GM19455 (cell line): ENCODE data around the gene MRTFA.
"Not testable (repeated sequence)": the region's sequence is repeated elsewhere in the genome, so short reads cannot be mapped to it uniquely, and the experiment has no call there.

Source experiments
- ATAC-seq: cut with Tn5 transposase; IDR thresholded peaks from one replicate; pipeline ENCODE4 v1.9.1; 2021; ENCODE audit not compliant: unreplicated experiment

MRTFA gene

GRCh38 chr22:40526960-40527359 lies 109.6 kb downstream of the MRTFA start:
- no peak for ATAC-seq

GRCh38 chr22:40525250-40525884 lies 111.2 kb downstream of the MRTFA start:
- ATAC-seq, result no peak

GRCh38 chr22:40524392-40525249 lies 111.9 kb downstream of the MRTFA start:
- ATAC-seq, result no peak

GRCh38 chr22:40522141-40522540 lies 114.4 kb downstream of the MRTFA start:
- no peak for ATAC-seq

GRCh38 chr22:40521046-40521445 lies 115.5 kb downstream of the MRTFA start:
- no peak for ATAC-seq

- no peak for ATAC-seq
Measured at GRCh38 chr22:40520562-40520961, 116.0 kb downstream of the MRTFA start.

GRCh38 chr22:40519948-40520331 lies 116.6 kb downstream of the MRTFA start:
- no peak for ATAC-seq

GRCh38 chr22:40519284-40519947 lies 117.1 kb downstream of the MRTFA start:
- ATAC-seq, result no peak

- ATAC-seq, result no peak
Measured at GRCh38 chr22:40518840-40519239, 117.7 kb downstream of the MRTFA start.

GRCh38 chr22:40517631-40518030 lies 118.9 kb downstream of the MRTFA start:
- no peak for ATAC-seq

GRCh38 chr22:40516416-40516815 lies 120.1 kb downstream of the MRTFA start:
- ATAC-seq, result no peak

GRCh38 chr22:40512426-40513136 lies 123.9 kb downstream of the MRTFA start:
- no peak for ATAC-seq

GRCh38 chr22:40511604-40512003 lies 124.9 kb downstream of the MRTFA start:
- no peak for ATAC-seq

GRCh38 chr22:40510631-40511364 lies 125.7 kb downstream of the MRTFA start:
- ATAC-seq, result no peak

GRCh38 chr22:40509401-40510134 lies 127.0 kb downstream of the MRTFA start:
- ATAC-seq, result no peak

GRCh38 chr22:40508046-40508445 lies 128.5 kb downstream of the MRTFA start:
- not testable (repeated sequence) for ATAC-seq

- no peak for ATAC-seq
Measured at GRCh38 chr22:40507491-40507890, 129.0 kb downstream of the MRTFA start.

GRCh38 chr22:40506762-40507161 lies 129.8 kb downstream of the MRTFA start:
- no peak for ATAC-seq

- no peak for ATAC-seq
Measured at GRCh38 chr22:40504285-40505249, 132.0 kb downstream of the MRTFA start.
